Mesenchymal stem cell (in vitro differentiated cells and primary cell): ENCODE results near the gene APOLD1.

Experiments used
- DNase-seq: peaks from one replicate; pipeline ENCODE4 v3.0.0-alpha.2; 2013
- H2AFZ ChIP-seq: one replicate; pipeline ENCODE4 v1.6.1; 2013; ENCODE audit warnings: low read depth, mild to moderate bottlenecking, control low read depth, inconsistent platforms, low read length, moderate library complexity
- H2AK5ac ChIP-seq: 2 replicates; pipeline ENCODE4 v1.6.1; 2013; ENCODE audit warnings: low read length, moderate library complexity, mild to moderate bottlenecking, inconsistent platforms; ENCODE audit not compliant: severe bottlenecking
- H2BK120ac ChIP-seq: one replicate; pipeline ENCODE4 v1.6.1; 2013; ENCODE audit warnings: low read depth, mild to moderate bottlenecking, inconsistent platforms, low read length, moderate library complexity
- H2BK12ac ChIP-seq, 2 experiments: one replicate each; pipeline ENCODE4 v1.6.1; 2013; ENCODE audit warnings: inconsistent platforms in 2 of 2, low read length in 2 of 2, mild to moderate bottlenecking in 2 of 2, moderate library complexity in 2 of 2, control low read depth in 1 of 2
- H2BK15ac ChIP-seq: one replicate; pipeline ENCODE4 v1.6.1; 2013; ENCODE audit warnings: mild to moderate bottlenecking, low read depth, inconsistent platforms; ENCODE audit not compliant: poor library complexity, severe bottlenecking
- H2BK5ac ChIP-seq: 2 replicates; pipeline ENCODE4 v1.6.1; 2013; ENCODE audit warnings: low read depth, mild to moderate bottlenecking, low read length, control low read depth, inconsistent platforms; ENCODE audit not compliant: poor library complexity, severe bottlenecking
- H3K14ac ChIP-seq, 2 experiments: one replicate each; pipeline ENCODE4 v1.6.1; 2013; ENCODE audit warnings: inconsistent platforms in 2 of 2, low read length in 2 of 2, control low read depth in 1 of 2, mild to moderate bottlenecking in 1 of 2, moderate library complexity in 1 of 2
- H3K18ac ChIP-seq, 2 experiments: one replicate each; pipeline ENCODE4 v1.6.1; 2013; ENCODE audit warnings: inconsistent platforms in 2 of 2, low read length in 2 of 2, control low read depth in 1 of 2, low read depth in 1 of 2, mild to moderate bottlenecking in 1 of 2
- H3K23ac ChIP-seq, 2 experiments: one replicate each; pipeline ENCODE4 v1.6.1; 2013; ENCODE audit warnings: inconsistent platforms in 2 of 2, low read length in 2 of 2, mild to moderate bottlenecking in 2 of 2, moderate library complexity in 2 of 2, control low read depth in 1 of 2
- H3K27ac ChIP-seq: 2 replicates; pipeline ENCODE4 v1.5.1; 2013; ENCODE audit warnings: mild to moderate bottlenecking, moderate library complexity, low read length, control low read depth, inconsistent platforms; ENCODE audit not compliant: poor library complexity, severe bottlenecking
- H3K27me3 ChIP-seq, 2 experiments: 2 replicates each; pipeline versions ENCODE4 v1.6.1 to v1.7.0; 2013; ENCODE audit warnings: low read length in 2 of 2, mild to moderate bottlenecking in 2 of 2, moderate library complexity in 2 of 2, control low read depth in 1 of 2, inconsistent platforms in 1 of 2; ENCODE audit not compliant: control insufficient read depth in 1 of 2, insufficient read depth in 1 of 2
- H3K36me3 ChIP-seq, 2 experiments: 2 replicates each; pipeline versions ENCODE4 v1.6.1 to v1.7.0; 2013; ENCODE audit warnings: low read length in 2 of 2, control low read depth in 1 of 2, inconsistent platforms in 1 of 2, low read depth in 1 of 2, mild to moderate bottlenecking in 1 of 2; ENCODE audit not compliant: insufficient read depth in 2 of 2, control insufficient read depth in 1 of 2
- H3K4ac ChIP-seq, 2 experiments: one replicate each; pipeline ENCODE4 v1.6.1; 2013; ENCODE audit warnings: inconsistent platforms in 2 of 2, low read length in 2 of 2, mild to moderate bottlenecking in 2 of 2, moderate library complexity in 2 of 2, control low read depth in 1 of 2, low read depth in 1 of 2
- H3K4me1 ChIP-seq: 2 replicates; pipeline ENCODE4 v1.6.1; 2013; ENCODE audit warnings: low read depth, low read length, control low read depth; ENCODE audit not compliant: control insufficient read depth, insufficient read depth
- H3K4me2 ChIP-seq: 2 replicates; pipeline ENCODE4 v1.6.1; 2013; ENCODE audit warnings: low read length, mild to moderate bottlenecking, inconsistent platforms; ENCODE audit not compliant: poor library complexity, severe bottlenecking
- H3K4me3 ChIP-seq, 2 experiments: 2 replicates each; pipeline versions ENCODE4 v1.5.1 to v1.7.0; 2013; ENCODE audit warnings: low read length in 2 of 2, mild to moderate bottlenecking in 2 of 2, control low read depth in 1 of 2, low read depth in 1 of 2; ENCODE audit not compliant: insufficient read depth in 1 of 2
- H3K79me1 ChIP-seq: replicated peaks from 2 replicates; pipeline ENCODE4 v1.6.1; 2013; ENCODE audit warnings: mild to moderate bottlenecking, control low read depth, low read length, inconsistent platforms; ENCODE audit not compliant: poor library complexity, severe bottlenecking
- H3K9ac ChIP-seq: 2 replicates; pipeline ENCODE4 v1.7.0; 2013; ENCODE audit warnings: mild to moderate bottlenecking, low read length, moderate library complexity
- H3K9me3 ChIP-seq: 2 replicates; pipeline ENCODE4 v1.7.0; 2013; ENCODE audit warnings: mild to moderate bottlenecking, low read length; ENCODE audit not compliant: control insufficient read depth
- H4K8ac ChIP-seq: one replicate; pipeline ENCODE4 v1.6.1; 2013; ENCODE audit warnings: inconsistent platforms, mild to moderate bottlenecking, low read length, moderate library complexity
- H4K91ac ChIP-seq: one replicate; pipeline ENCODE4 v1.6.1; 2013; ENCODE audit warnings: mild to moderate bottlenecking, low read length, inconsistent platforms
- WGBS: methylation state at CpG from one replicate; pipeline ENCODE4 v1.1.7; 2013; ENCODE audit warnings: mixed read lengths; 5-methylcytosine and 5-hydroxymethylcytosine counted together

Gene APOLD1

GRCh38 chr12:12784116-12784515 is 1.3 kb upstream of the APOLD1 start:
- Histone ChIP-seq H3K36me3 (no peaks in the 10 kb centered on the region), H3K27ac (no peak overlapping the region), H3K14ac (no peak overlapping the region), H2AK5ac (no peak overlapping the region), H3K27me3 (no peaks in the 10 kb centered on the region), H3K4me3 (no peak overlapping the region), H2BK12ac (no peak overlapping the region), H3K9me3 (no peaks in the 10 kb centered on the region), H3K18ac (no peak overlapping the region), H2BK15ac (no peak overlapping the region), H3K4me2 (no peak overlapping the region), H3K4me1 (peaks cover 19% of the 10 kb centered on the region), H2AFZ (no peak overlapping the region), H4K91ac (no peak overlapping the region), H4K8ac (no peak overlapping the region), H3K79me1 (peaks cover 9% of the 10 kb centered on the region), H3K23ac (no peak overlapping the region), H3K9ac (no peak overlapping the region), H3K4ac (no peak overlapping the region), H2BK5ac (no peak overlapping the region), H2BK120ac (no peak overlapping the region)
- 100% methylated on average over 1 of the region's 2 CpGs for WGBS
- no peak for DNase-seq

- Histone ChIP-seq H2BK120ac (no peak overlapping the region), H4K91ac (no peak overlapping the region), H3K9me3 (no peaks in the 10 kb centered on the region), H2AK5ac (no peak overlapping the region), H3K4me2 (peak overlapping the region; percentile 88), H3K23ac (no peak overlapping the region), H2BK5ac (no peak overlapping the region), H3K4ac (peak overlapping the region in 1 of 2 experiments; percentile 96), H2BK12ac (no peak overlapping the region), H3K4me1 (peaks cover 15% of the 10 kb centered on the region), H3K9ac (peak overlapping the region; percentile 92), H3K4me3 (peak overlapping the region in 1 of 2 experiments; percentile 83), H3K79me1 (peaks cover 9% of the 10 kb centered on the region), H2BK15ac (no peak overlapping the region), H4K8ac (peak overlapping the region; percentile 57), H2AFZ (peak overlapping the region; percentile 92), H3K36me3 (no peaks in the 10 kb centered on the region), H3K27me3 (no peaks in the 10 kb centered on the region), H3K18ac (no peak overlapping the region), H3K27ac (peak overlapping the region; percentile 9), H3K14ac (no peak overlapping the region)
- WGBS, result 76% methylated on average over 3 of the region's 4 CpGs
- no peak for DNase-seq
Observed at GRCh38 chr12:12786351-12786705, 869 bp downstream of the APOLD1 start.

DNA sequence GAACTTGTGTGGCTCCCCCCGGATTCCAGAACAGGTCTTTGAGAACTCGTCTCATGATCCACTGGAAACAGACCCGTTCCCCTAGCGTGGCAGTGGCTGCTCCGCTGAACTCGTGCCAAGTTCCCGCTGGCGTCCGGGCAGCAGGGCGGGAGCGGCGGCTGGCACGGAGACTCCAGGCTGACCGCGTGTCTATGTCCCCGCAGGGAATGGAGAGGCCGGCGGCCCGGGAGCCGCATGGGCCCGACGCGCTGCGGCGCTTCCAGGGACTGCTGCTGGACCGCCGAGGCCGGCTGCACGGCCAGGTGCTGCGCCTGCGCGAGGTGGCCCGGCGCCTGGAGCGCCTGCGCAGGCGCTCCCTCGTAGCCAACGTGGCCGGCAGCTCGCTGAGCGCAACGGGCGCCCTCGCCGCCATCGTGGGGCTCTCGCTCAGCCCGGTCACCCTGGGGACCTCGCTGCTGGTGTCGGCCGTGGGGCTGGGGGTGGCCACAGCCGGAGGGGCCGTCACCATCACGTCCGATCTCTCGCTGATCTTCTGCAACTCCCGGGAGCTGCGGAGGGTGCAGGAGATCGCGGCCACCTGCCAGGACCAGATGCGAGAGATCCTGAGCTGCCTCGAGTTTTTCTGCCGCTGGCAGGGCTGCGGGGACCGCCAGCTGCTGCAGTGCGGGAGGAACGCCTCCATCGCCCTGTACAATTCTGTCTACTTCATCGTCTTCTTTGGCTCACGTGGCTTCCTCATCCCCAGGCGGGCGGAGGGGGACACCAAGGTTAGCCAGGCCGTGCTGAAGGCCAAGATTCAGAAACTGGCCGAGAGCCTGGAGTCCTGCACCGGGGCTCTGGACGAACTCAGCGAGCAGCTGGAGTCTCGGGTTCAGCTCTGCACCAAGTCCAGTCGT is 1.5 kb downstream of the APOLD1 start:
- peak overlapping the region; percentile 59 to 97 for H2BK12ac ChIP-seq
- 18% methylated on average over 73 of the region's 80 CpGs for WGBS
- no peaks in the 10 kb centered on the region for H3K36me3 ChIP-seq

DNA sequence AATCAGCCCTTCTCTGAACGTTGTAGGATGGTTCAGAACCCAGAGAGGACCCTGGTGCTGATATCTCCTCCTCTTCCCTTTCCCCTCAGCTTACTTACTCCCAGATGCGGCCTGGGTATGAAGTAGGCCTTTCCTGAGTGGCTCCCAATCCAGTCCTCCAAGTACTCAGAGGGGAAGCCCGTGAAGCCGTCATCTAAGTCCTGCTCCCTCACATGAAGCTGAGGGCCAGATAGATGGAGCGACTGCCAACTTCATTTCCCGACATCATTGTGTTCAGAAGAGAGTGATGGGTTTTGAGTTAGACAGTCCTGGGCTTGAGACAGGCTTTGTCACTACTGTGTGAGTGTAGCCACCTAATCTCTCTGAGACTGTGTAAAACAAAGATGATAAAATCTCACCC is 2.7 kb downstream of the APOLD1 start:
- H3K4ac ChIP-seq, result peak overlapping the region; percentile 31 to 49
- H2BK15ac ChIP-seq, result peak overlapping the region; percentile 90
- H3K36me3 ChIP-seq, result no peaks in the 10 kb centered on the region
- no peak overlapping the region for H3K27ac ChIP-seq
- no peak overlapping the region for H3K4me2 ChIP-seq
- H3K14ac ChIP-seq, result no peak overlapping the region
- peaks cover 9% of the 10 kb centered on the region for H3K79me1 ChIP-seq
- H3K9ac ChIP-seq, result peak overlapping the region; percentile 92
- peak overlapping the region; percentile 75 for H2AK5ac ChIP-seq
- H3K4me3 ChIP-seq, result peak overlapping the region in 1 of 2 experiments; percentile 83
- H3K27me3 ChIP-seq, result no peaks in the 10 kb centered on the region
- 94% methylated on average over 6 of the region's 6 CpGs for WGBS
- no peak for DNase-seq
- H3K4me1 ChIP-seq, result peaks cover 15% of the 10 kb centered on the region
- H2BK12ac ChIP-seq, result peak overlapping the region in 1 of 2 experiments; percentile 44
- no peak overlapping the region for H4K8ac ChIP-seq
- no peak overlapping the region for H2AFZ ChIP-seq
- H3K23ac ChIP-seq, result no peak overlapping the region
- H4K91ac ChIP-seq, result peak overlapping the region; percentile 18
- no peaks in the 10 kb centered on the region for H3K9me3 ChIP-seq
- H2BK120ac ChIP-seq, result no peak overlapping the region
- no peak overlapping the region for H3K18ac ChIP-seq
- no peak overlapping the region for H2BK5ac ChIP-seq

More for the DNA sequence above, 1.5 kb downstream of the APOLD1 start:
- Histone ChIP-seq H2BK15ac (peak overlapping the region; percentile 92), H3K27me3 (no peaks in the 10 kb centered on the region), H2BK120ac (peak overlapping the region; percentile 91), H2BK5ac (peak overlapping the region; percentile 63), H3K9me3 (no peaks in the 10 kb centered on the region), H2AFZ (peak overlapping the region; percentile 92), H3K79me1 (peaks cover 9% of the 10 kb centered on the region), H3K4me1 (peaks cover 15% of the 10 kb centered on the region), H3K27ac (peak overlapping the region; percentile 49), H3K18ac (peak overlapping the region; percentile 95 to 97), H3K23ac (peak overlapping the region in 1 of 2 experiments; percentile 92), H3K9ac (peak overlapping the region; percentile 92), H3K4me2 (peak overlapping the region; percentile 88), H3K14ac (peak overlapping the region in 1 of 2 experiments; percentile 97), H3K4ac (peak overlapping the region; percentile 90 to 97), H2AK5ac (peak overlapping the region; percentile 86), H4K91ac (peak overlapping the region; percentile 98), H3K4me3 (peak overlapping the region; percentile 60 to 83), H4K8ac (peak overlapping the region; percentile 99)
- peak; percentile 83 for DNase-seq
